Measurements from ENCODE around the gene LRTM2.
"Not testable (repeated sequence)": the region's sequence is repeated elsewhere in the genome, so short reads cannot be mapped to it uniquely, and the experiment has no call there.

Gene LRTM2

GRCh38 chr12:1812650-1813302 lies 7.6 kb upstream of the LRTM2 start:
- no peak for DNase-seq

GRCh38 chr12:1814266-1814665 lies 6.1 kb upstream of the LRTM2 start:
- DNase-seq: no peak

GRCh38 chr12:1815108-1815507 lies 5.3 kb upstream of the LRTM2 start:
- no peak for DNase-seq

- no peak for DNase-seq
Observed at GRCh38 chr12:1815814-1816729, 4.3 kb upstream of the LRTM2 start.

- no peak for DNase-seq
Observed at GRCh38 chr12:1816730-1817348, 3.5 kb upstream of the LRTM2 start.

GRCh38 chr12:1817928-1818327 lies 2.4 kb upstream of the LRTM2 start:
- not testable (repeated sequence) for DNase-seq

GRCh38 chr12:1819050-1819449 lies 1.3 kb upstream of the LRTM2 start:
- DNase-seq: no peak

- DNase-seq: no peak
Observed at GRCh38 chr12:1819571-1819970, 794 bp upstream of the LRTM2 start.

- DNase-seq: no peak
Observed at GRCh38 chr12:1820896-1821291, 529 bp downstream of the LRTM2 start.

GRCh38 chr12:1821805-1822204 lies 1.4 kb downstream of the LRTM2 start:
- no peak for DNase-seq

- no peak for DNase-seq
Observed at GRCh38 chr12:1822699-1823098, 2.3 kb downstream of the LRTM2 start.

GRCh38 chr12:1823237-1823636 lies 2.9 kb downstream of the LRTM2 start:
- no peak for DNase-seq

- no peak for DNase-seq
Observed at GRCh38 chr12:1825382-1826102, 5.2 kb downstream of the LRTM2 start.

GRCh38 chr12:1826401-1826800 lies 6.0 kb downstream of the LRTM2 start:
- no peak for DNase-seq

GRCh38 chr12:1826867-1827705 lies 6.7 kb downstream of the LRTM2 start:
- DNase-seq: no peak

- DNase-seq: no peak
Observed at GRCh38 chr12:1827826-1828805, 7.8 kb downstream of the LRTM2 start.

- no peak for DNase-seq
Observed at GRCh38 chr12:1828856-1829255, 8.5 kb downstream of the LRTM2 start.

- DNase-seq: no peak
Observed at GRCh38 chr12:1829306-1829900, 9.0 kb downstream of the LRTM2 start.

GRCh38 chr12:1830401-1830845 lies 10.1 kb downstream of the LRTM2 start:
- no peak for DNase-seq

Measured in amniotic stem cell (primary cell).